Measurements from ENCODE around the gene DHRS2.
"Not testable (repeated sequence)": the region's sequence is repeated elsewhere in the genome, so short reads cannot be mapped to it uniquely, and the experiment has no call there.

DNA sequence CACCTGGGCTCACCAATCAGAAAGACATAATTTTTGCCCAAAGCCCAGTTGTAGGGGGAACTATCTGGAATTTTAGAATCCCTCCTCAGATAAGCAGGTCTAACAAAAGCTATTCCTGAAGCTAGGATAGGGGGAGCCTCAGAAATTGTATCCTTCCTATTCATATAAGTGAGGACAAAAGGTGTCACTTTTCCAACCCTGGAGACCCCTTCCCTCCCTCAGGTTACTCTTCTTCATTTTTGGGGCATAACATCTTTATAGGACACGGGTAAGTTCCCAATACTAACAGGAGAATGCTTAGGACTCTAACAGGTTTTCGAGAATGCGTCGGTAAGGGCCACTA, 1.1 kb downstream of the DHRS2 start:
- TF ChIP-seq, protein P1, sequence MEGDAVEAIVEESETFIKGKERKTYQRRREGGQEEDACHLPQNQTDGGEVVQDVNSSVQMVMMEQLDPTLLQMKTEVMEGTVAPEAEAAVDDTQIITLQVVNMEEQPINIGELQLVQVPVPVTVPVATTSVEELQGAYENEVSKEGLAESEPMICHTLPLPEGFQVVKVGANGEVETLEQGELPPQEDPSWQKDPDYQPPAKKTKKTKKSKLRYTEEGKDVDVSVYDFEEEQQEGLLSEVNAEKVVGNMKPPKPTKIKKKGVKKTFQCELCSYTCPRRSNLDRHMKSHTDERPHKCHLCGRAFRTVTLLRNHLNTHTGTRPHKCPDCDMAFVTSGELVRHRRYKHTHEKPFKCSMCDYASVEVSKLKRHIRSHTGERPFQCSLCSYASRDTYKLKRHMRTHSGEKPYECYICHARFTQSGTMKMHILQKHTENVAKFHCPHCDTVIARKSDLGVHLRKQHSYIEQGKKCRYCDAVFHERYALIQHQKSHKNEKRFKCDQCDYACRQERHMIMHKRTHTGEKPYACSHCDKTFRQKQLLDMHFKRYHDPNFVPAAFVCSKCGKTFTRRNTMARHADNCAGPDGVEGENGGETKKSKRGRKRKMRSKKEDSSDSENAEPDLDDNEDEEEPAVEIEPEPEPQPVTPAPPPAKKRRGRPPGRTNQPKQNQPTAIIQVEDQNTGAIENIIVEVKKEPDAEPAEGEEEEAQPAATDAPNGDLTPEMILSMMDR (conservative IDR thresholded peaks at IDR 0.05; ENCODE audit: low read depth, low read length): not testable (repeated sequence)
- TF ChIP-seq BHLHE40 (IDR thresholded peaks at IDR 0.05; ENCODE audit: low read depth, low read length); RFX5 (IDR thresholded peaks at IDR 0.05; ENCODE audit: low read depth, low read length); NFE2L2 (IDR thresholded peaks at IDR 0.05; ENCODE audit: low read depth, low read length); POLR2A (IDR thresholded peaks at IDR 0.05; ENCODE audit: low read depth, low read length); RAD21 (IDR thresholded peaks at IDR 0.05; ENCODE audit: low read length); CEBPB (IDR thresholded peaks at IDR 0.05; ENCODE audit: low read depth, low read length); MAFK (IDR thresholded peaks at IDR 0.05; ENCODE audit: low read depth, low read length); SMC3 (IDR thresholded peaks at IDR 0.05; ENCODE audit: low read depth, low read length); MAZ (IDR thresholded peaks at IDR 0.05; ENCODE audit: borderline replicate concordance, low read depth, low read length); RCOR1 (IDR thresholded peaks at IDR 0.05; ENCODE audit: insufficient replicate concordance, low read length); FOS (IDR thresholded peaks at IDR 0.05; ENCODE audit: low read depth, low read length): not testable (repeated sequence)
- TF ChIP-seq, protein P2, sequence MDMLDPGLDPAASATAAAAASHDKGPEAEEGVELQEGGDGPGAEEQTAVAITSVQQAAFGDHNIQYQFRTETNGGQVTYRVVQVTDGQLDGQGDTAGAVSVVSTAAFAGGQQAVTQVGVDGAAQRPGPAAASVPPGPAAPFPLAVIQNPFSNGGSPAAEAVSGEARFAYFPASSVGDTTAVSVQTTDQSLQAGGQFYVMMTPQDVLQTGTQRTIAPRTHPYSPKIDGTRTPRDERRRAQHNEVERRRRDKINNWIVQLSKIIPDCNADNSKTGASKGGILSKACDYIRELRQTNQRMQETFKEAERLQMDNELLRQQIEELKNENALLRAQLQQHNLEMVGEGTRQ (IDR thresholded peaks at IDR 0.05; ENCODE audit: low read depth, low read length): not testable (repeated sequence)
